ENCODE results near the gene NAA25.
"Not testable (repeated sequence)": the region's sequence is repeated elsewhere in the genome, so short reads cannot be mapped to it uniquely, and the experiment has no call there.

NAA25 gene

GRCh38 chr12:112007945-112008344, 100.6 kb downstream of the NAA25 start:
- DNase-seq = no peak

DNA sequence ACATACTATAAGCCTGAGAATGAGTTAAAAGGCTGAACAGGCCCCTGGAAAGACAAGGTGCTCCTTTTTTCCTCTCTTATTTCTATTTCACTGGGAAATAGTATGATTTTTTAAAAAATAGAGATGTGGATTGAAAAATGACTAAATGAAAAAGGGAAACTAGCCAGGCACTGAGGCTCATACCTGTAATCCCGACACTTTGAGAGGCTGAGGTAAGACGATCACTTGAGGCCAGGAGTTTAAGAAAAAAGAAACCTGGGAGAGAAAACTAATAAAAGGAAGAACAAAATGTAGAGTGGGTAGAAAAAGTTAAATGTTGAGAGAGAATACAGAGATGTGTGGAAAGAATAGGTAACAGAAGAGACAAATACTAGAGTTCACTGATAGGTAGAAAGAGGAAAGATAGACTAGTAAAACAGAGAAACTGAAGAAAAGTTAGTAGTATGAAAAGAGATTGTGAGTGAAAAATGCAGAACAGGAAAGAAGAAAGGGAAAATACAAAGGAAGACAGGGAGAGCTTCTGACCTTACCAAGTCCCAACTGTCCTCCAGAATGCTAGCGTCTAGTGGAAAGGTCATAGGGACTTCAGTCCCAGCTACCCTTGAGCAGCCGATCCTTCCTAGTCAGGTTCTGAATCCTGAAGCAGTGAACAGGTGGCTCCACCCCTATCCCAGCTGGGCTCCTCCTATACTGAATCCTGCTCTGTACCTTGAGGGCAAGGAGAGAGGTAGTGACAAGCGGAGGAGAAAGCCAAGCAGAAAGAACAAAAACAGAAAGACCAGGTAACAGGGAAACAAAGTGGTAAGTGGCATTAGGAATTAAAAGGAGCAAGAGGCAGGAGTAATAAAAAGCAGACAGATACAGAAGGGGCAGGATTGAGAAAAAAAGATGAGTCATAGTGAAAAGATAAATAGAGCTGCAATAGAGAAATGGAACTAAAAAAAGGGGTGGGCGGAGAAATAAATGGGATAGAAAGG, 102.9 kb downstream of the NAA25 start:
- peak; percentile 2 for DNase-seq

- no peak for DNase-seq
Measured at GRCh38 chr12:112004041-112004440, 104.5 kb downstream of the NAA25 start.

DNA sequence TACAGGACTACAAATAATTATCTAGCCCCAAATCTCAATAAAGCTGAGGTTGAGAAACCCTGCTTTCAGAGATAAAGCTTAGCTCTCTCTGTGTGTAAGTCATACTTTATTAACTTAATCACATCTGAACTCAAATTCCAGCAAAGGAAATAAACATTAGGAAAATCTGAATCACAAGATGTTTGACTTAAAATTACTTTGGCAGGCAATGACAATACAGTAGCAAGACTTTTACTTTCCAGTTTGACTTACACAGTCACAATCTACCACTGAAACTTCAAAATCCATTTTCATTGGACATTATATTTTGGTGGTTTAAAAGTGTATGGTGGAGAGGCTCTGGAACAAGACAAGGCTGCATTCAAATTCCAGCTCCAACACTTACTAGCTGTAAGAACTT, 107.0 kb downstream of the NAA25 start:
- no peak for DNase-seq

GRCh38 chr12:112000820-112001219, 107.8 kb downstream of the NAA25 start:
- no peak for DNase-seq

GRCh38 chr12:111999129-111999528, 109.5 kb downstream of the NAA25 start:
- DNase-seq = not testable (repeated sequence)

DNA sequence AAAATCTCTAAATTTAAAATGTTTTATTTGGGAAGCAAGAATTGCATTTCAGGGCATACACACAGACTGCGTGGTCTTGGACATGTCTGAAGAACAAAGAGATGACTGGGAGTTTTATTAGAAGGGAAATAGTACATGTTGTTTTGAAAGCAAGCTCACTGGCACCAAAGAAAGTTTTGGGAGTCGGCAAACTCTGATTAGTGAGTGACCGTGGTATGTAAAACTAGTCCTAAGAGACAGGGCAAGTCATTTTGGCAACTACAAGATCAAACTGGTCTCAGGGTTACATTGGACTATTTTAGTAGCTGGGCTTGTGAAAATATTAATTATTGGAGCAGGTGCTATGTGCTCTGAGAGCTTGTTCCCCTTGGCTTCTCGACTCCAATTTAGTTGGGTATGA, 110.6 kb downstream of the NAA25 start:
- DNase-seq = no peak

GRCh38 chr12:111997300-111997699, 111.3 kb downstream of the NAA25 start:
- DNase-seq = no peak

GRCh38 chr12:111995782-111996480, 112.7 kb downstream of the NAA25 start:
- DNase-seq = no peak

DNA sequence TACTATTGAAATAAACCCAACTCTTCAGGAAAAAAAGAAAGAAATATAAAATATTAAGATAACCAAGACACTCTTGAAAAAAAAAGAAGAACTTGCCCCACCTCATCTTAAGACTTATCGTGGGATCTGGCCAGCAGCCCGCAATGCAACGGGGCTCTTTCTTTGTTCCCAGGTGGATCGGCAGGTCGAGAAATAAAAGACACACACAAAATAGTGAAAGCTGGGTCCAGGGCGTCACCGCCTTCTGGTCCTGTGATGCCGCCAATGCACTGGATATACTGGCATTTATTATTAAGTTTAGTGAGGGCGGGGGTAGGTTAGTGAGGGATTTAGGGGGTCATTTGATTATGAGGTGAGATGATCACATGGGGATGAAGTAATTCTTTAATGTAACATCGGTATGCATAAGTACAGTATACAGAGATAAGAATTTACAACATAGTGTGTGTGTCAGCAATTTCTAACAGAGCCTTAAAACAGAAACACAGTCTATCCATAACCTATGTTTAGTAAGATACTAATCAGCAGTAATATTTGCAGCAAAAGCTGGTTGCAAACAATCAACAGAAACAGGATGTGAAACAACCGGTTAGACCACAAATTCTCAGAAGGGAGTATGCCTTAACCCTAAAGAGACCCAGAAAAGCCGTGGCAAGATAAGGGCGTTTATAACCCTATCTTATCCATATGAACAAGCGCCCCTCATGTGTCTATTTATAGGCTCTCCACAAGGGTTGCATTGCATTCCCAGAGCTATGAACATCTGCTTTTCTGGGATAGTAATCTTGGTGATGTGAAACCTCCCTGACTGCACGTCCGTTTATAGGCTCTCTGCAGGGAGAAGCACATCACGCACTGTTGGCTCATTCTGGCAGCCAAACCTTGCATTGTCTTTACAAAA, 114.1 kb downstream of the NAA25 start:
- not testable (repeated sequence) for DNase-seq

DNA sequence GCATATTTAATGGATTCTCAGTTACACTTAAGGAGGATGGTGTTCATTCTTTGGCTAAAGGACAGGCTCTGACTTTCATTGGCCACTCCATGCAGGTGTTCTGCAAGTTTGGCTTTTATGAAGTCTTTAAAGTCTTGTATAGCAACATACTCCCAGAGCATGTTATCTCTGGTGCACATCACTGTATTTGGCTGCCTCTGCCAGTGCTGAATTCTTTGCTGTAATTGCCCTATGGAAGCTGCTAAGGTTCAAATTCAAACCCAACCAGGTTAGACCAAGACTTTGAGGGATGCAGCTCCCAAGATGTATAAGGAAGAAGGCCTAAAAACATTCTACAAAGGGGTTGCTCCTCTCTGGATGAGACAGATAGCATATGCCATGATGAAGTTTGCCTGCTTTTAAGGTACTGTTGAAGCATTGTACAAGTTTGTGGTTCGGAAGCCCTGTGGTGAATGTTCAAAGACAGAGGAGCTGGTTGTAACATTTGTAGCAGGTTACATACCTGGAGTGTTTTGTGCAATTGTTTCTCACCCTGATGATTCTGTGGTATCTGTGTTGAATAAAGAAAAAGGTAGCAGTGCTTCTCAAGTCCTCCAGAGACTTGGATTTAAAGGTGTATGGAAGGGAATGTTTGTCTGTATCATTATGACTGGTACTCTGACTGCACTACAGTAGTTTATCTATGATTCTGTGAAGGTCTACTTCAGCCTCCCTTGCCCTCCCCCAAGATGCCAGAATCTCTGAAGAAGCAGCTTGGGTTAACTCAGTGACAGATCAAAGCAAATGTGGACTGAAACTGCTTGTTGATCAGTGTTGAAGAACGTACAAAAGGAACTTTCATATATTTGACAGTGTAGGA, 115.1 kb downstream of the NAA25 start:
- DNase-seq = no peak

- no peak for DNase-seq
Measured at GRCh38 chr12:111992464-111992863, 116.1 kb downstream of the NAA25 start.

GRCh38 chr12:111991946-111992345, 116.6 kb downstream of the NAA25 start:
- DNase-seq = no peak

- DNase-seq = no peak
Measured at GRCh38 chr12:111991535-111991934, 117.0 kb downstream of the NAA25 start.

- no peak for DNase-seq
Measured at GRCh38 chr12:111984820-111985219, 123.8 kb downstream of the NAA25 start.

GRCh38 chr12:111981987-111982386, 126.6 kb downstream of the NAA25 start:
- no peak for DNase-seq

DNA sequence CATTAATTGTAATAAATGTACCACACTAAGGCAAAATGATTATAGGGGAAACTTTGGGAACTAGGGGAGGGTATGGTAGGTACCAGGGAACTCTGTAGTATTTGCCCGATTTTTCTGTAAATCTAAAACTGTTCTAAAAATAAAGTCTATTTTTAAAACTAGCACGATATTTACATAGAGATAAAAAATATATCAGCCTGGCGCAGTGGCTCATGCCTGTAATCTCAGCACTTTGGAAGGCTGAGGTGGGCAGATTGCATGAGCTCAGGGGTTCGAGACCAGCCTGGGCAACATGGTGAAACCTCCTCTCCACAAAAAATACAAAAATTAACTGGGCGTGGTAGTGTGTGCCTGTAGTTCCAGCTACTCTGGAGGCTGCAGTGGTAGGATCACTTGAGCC, 128.0 kb downstream of the NAA25 start:
- no peak for DNase-seq

- no peak for DNase-seq
Measured at GRCh38 chr12:111978545-111978944, 130.0 kb downstream of the NAA25 start.

GRCh38 chr12:111976860-111977259, 131.7 kb downstream of the NAA25 start:
- no peak for DNase-seq

Data from COR-L47 (cell line).